ENCODE measurements around the gene RELN. TPM values are rescaled to one million over a fixed set of nuclear protein-coding genes. Genes with fewer than 3 reads are reported as not detected.
"Not testable (repeated sequence)": the region's sequence is repeated elsewhere in the genome, so short reads cannot be mapped to it uniquely, and the experiment has no call there.

RELN gene
- total and polyA plus RNA-seq, 2 of the 13 experiments (the other 11 are each of a cell fraction or from before 2014, with no cell fraction given): 315 to 332 TPM

- TF ChIP-seq FOXA1 (IDR thresholded peaks at IDR 0.05): not testable (repeated sequence)
- peak; percentile 48; the same call in 1 of the 2 replicates for TF ChIP-seq FOXA1 (CRISPR knock-in tag; IDR thresholded peaks at IDR 0.05)
- TF ChIP-seq RERE (CRISPR knock-in tag; IDR thresholded peaks at IDR 0.05; ENCODE audit: low read depth): peak; percentile 75; the same call in 1 of the 2 replicates
- 0 out of 2 replicates have a peak, but pooled peaks have one; percentile 31 for TF ChIP-seq ZSCAN31 (CRISPR knock-in tag; IDR thresholded peaks at IDR 0.05; ENCODE audit: low read depth)
- TF ChIP-seq FOXP4 (CRISPR knock-in tag; IDR thresholded peaks at IDR 0.05): peak; percentile 77
- 0 out of 2 replicates have a peak, but pooled peaks have one; percentile 36 for TF ChIP-seq THAP11 (CRISPR knock-in tag; IDR thresholded peaks at IDR 0.05)
- TF ChIP-seq SOX5 (CRISPR knock-in tag; IDR thresholded peaks at IDR 0.05; ENCODE audit: borderline replicate concordance): peak; percentile 73; the same call in 1 of the 2 replicates
- peak; percentile 81 for TF ChIP-seq PITX1 (CRISPR knock-in tag; IDR thresholded peaks at IDR 0.05)
- peak; percentile 95 for TF ChIP-seq ATF3 (CRISPR knock-in tag; IDR thresholded peaks at IDR 0.05)
- TF ChIP-seq JUN (CRISPR knock-in tag; IDR thresholded peaks at IDR 0.05): peak; percentile 92
- TF ChIP-seq RFXAP (CRISPR knock-in tag; IDR thresholded peaks at IDR 0.05; ENCODE audit: borderline replicate concordance): 0 out of 2 replicates have a peak, but pooled peaks have one; percentile 31
Measured at GRCh38 chr7:104036889-104037288, 47.4 kb upstream of the RELN start (continued).
